GM18868 (cell line): Measurements from ENCODE around the gene FNDC11.
"Not testable (repeated sequence)": the region's sequence is repeated elsewhere in the genome, so short reads cannot be mapped to it uniquely, and the experiment has no call there.

Experiments
- ATAC-seq: cut with Tn5 transposase; IDR thresholded peaks from one replicate; pipeline ENCODE4 v1.9.1; 2021; ENCODE audit warnings: mild to moderate bottlenecking, moderate library complexity; ENCODE audit not compliant: unreplicated experiment

Gene FNDC11

DNA sequence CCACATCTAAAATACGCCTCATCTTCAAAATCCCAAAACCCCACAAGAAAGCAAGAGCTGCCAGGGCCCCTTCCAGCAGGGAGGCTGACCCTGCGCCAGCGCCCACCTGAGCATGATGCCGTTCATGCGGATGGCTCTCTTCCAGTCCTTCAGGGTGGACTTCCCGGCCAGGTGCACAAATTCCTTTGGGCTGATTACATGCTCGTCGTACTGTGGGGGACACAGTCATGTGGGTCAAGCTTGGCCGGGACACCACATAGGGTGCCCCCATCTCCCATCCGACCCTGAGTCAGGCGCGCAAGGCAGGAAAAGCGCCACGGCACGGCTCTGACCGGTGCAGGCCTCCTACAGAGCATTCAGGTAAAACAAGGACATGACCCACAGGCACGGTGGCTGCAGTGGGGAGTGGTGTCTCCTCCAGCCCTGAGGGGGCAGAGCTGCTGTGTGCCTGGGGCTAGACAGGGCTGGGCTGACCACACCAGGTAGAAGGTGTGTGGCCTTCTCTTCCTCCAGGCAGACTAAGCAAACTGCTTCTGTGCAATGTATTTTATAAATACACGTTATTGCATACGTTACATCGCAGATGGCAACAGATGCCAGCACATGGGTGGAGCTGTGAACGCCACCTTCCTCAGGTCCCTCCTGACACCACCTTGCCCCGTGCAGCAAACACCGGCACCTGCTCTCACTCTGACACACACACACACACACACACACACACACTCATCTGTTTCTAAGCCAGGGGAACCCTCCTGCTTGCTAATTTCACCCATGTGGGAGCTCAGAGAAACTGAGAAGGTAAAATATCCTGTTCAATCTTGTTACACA, 43.9 kb downstream of the FNDC11 start:
- no peak for ATAC-seq

DNA sequence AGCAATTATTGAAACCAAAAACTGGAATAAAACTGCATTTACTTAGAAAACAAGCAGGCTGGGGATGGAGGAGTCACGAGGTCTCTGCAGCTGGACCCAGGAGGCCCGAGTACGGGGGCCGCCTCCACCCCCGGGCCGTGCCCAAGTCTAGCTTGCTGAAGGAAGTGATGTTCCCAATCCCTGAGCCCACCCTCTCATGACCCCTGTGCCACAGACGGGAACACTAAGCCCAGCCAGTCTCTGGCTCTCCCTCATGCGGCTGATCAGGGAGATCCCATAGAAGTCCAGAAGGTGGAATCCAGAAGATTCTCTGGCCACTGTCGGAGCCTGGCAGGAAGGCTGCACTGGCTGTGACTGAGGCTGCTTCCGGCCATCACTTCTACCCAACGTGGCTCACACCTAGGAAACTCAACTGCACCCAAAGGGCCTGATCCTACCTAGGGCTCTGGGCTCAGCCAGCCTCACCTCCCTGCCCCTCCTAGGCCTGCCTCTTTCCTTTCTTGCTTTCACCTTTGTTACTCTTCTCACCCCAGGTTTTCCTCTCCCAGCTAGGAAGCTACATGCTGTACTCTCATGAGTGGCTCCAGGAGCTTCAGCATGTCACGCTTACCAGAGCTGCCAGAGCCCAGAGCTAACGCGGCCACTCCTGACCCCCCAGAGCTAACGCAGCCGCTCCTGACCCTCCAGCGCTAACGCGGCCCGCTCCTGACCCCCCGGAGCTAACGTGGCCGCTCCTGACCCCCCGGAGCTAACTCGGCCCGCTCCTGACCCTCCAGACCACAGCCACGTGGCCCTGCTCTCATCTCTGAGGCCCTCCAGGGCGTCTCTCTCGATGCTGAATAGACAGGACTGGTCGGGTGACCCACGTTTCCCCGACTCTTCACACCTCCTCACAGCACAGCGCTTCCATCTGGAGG, 44.8 kb downstream of the FNDC11 start:
- no peak for ATAC-seq

DNA sequence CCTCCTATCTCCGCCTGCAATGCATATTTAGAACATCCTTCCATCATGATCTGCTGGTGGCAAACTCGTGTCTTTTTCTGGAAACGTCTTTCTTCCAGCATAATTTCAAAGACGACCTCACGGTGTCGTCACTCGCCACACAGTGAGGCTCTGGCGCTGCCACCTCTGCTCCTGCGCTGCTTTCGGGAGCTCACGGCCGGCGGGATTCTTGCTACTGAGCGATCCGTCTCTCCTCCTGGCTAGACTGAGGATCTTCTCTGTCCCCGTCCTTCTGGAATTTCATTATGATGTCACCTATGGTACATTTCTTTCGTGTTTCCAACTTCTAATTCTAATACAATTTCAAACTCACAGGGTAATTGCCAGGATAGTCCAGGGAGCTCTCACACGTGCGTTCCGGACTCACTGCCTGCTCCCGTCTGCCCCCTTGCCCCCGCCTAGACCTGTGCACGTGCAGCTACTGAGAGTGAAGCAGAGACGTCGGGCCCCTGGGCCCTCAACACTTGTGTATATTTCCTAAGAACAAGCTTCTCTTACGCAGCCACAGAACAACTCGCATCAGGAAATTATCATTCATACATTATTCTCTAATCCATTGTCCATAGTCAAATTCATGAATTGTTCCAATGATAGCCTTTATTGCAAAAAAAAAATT, 45.6 kb downstream of the FNDC11 start:
- ATAC-seq: no peak

DNA sequence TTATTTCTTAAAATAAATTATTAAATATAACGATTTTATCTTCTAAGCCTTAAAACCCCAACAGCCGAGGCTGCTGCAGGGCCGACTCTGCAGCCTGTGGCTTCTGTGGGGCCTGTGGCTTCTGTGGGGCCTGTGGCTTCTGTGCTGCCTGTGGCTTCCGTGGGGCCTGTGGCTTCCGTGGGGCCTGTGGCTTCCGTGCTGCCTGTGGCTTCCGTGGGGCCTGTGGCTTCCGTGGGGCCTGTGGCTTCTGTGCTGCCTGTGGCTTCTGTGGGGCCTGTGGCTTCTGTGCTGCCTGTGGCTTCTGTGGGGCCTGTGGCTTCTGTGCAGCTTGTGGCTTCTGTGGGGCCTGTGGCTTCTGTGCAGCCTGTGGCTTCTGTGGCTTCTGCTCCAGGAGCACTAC, 47.7 kb downstream of the FNDC11 start:
- ATAC-seq: not testable (repeated sequence)

DNA sequence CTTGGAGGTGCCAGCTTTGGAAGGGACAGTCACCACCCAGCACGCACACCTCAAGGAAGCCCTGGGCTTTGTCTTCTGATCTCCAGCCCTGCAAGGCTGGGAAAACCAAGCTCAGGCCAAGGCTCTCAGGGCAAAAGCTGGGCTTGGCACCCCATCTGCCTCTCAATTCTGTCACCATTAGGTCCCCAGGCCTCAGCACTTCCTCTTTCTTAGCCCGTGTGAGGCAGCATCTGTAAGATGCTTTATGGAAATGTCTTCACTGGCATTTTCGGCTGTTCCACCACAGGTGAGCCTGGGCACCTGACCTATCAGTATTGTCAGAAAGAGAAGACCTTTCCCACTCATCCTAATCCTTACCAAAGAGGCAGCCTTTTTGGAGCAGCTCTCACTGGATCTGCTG, 48.4 kb downstream of the FNDC11 start:
- no peak for ATAC-seq
